HG02981 (cell line): ENCODE results near the gene ALPK1.
"Not testable (repeated sequence)": the region's sequence is repeated elsewhere in the genome, so short reads cannot be mapped to it uniquely, and the experiment has no call there.

Experiments
- ATAC-seq: cut with Tn5 transposase; IDR thresholded peaks from one replicate; pipeline ENCODE4 v1.9.1; 2021; ENCODE audit warnings: mild to moderate bottlenecking, moderate library complexity; ENCODE audit not compliant: unreplicated experiment

Gene ALPK1

DNA sequence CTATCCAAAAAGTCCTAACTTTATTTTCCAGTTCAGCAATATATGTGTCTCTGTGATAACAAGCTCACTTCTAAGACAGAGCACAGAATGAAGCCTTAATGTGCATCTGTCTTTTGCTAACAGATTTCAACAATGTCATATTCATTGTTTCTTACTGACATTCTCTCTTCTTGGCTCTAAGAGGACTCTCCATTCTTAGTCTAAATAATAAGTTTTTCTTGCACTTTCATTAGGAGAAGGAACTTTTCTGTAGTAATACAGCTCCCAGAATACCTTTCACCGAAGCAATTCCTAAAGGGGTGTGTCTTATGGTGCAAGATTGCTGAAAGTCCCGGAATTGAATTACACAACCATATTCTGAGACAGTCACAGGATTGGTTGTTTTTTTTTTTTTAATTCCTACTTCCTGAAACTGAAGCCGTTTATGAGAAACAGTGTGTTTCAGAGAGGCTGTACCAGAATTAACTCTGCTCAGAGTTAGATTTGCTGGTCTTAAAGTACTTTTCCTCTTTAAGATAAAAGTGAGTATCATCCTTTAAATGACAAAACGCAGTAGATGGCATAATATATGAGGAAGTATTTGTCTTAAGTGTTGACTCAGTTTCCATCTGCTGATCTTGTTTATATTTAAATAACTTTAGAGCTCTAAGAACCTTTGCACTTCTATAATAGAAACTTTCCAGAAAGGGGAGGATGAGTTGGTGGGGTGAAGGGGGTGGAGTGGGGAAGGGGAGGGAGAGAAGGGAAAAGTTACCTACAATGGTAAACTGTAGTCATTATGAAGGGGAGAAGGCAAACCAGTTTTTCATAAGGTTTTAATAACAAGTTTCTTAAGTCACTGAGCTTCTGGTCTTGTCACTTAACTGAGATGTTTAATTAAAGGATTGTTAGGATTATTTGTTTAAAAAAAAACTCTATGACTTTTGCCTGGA, at the start of gene ALPK1:
TSS of gene ALPK1 (plus strand) at position 421 of the 932 bp plus-strand sequence.
- ATAC-seq: peak; percentile 93

DNA sequence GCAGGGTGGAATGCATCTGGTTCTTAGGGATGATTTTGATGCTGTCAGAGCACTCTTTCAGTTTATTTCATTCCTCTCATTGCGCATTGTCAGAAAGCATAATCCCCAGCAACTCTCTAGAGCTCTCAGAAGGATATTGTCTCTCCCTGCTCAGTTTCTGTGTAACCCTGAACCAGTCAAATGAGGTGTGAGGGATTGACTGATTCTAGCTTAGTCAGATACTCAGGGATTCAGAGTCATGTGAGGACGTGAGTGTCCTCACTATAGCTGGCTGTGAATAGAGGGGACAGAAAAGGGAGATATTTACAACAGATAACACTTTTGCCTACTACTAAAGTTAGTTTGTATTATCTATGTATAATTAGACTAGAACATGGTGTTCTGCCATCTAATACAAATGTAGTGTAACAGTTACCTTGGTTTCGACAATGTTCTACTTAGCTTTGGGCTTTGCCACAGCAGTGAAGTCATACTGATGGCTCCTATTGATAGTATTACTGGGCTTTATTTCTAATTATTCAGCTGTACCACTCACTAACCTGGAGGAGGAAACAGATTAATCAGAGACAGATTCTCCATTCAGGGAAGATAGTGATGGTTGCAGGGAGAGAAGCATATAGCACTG, 46.0 kb upstream of the ALPK1 start:
- no peak for ATAC-seq

- no peak for ATAC-seq
Measured at GRCh38 chr4:112252234-112252633, 44.9 kb upstream of the ALPK1 start.

DNA sequence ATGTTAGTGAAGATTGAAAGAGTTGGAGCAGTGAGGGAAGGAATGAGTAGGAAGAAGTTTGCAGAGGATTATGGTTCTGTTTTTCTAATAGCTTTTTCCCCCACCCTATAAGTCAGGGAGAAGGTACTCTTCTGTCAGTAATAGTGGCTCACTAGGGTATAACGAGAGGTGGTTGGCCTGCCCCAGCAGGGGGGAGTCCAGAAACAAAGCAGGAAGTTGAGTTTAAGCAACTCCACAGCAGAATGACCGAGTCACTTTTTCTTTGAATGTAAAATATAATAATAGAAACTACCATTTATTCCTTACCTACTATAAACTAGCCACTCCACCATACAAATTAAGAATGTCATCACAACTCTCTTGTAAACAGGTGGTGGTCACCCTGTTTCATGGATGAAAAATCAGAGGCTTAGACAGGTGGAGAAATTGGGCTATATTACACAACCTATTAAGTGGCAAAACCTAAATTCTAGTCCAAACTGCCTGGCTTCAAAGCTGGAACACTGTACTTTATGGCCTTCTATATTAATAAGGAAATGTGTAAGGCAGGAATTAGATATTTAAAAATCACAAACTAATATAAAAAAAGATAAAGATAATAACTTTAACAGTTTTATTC, 43.7 kb upstream of the ALPK1 start:
- ATAC-seq: peak; percentile 88

DNA sequence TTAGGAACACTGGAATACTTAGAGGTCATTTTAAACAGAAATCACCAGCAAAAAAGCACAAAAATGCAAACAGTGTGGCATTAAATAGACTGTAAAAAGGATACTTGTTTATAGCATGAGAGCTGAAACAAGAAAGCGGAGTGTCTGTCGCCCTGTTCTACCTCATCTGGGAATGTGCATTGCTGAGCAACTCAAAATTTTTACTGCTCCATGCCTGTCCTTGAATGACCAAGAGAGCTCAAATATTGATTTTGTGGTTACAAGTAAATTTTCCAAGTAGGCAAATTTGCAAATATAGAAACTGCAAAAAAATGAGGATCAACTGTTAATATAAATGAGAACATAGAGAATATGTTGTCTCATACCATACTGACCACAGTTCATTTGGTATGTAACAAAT, 40.1 kb upstream of the ALPK1 start:
- ATAC-seq: no peak

DNA sequence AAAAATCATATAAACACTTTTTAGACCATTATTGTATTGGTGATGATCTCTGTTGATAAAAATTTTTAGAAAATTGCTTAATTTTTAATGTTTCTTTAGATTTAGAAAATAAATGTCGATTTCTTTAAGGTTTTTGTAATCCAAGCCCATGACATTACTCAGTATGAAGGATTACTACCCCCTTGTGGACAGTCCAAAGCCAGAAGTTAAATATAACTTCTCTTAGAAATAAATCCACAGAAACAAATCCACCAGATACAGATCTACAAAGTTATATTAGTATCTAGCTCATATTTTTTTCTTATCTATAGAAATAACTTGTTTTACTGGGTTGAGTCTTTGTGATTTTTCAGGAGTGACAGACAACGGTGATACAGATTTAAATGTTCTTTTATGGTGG, 30.3 kb upstream of the ALPK1 start:
- ATAC-seq: no peak

GRCh38 chr4:112270051-112270450, 27.1 kb upstream of the ALPK1 start:
- no peak for ATAC-seq

GRCh38 chr4:112270640-112271421, 26.3 kb upstream of the ALPK1 start:
- ATAC-seq: no peak

DNA sequence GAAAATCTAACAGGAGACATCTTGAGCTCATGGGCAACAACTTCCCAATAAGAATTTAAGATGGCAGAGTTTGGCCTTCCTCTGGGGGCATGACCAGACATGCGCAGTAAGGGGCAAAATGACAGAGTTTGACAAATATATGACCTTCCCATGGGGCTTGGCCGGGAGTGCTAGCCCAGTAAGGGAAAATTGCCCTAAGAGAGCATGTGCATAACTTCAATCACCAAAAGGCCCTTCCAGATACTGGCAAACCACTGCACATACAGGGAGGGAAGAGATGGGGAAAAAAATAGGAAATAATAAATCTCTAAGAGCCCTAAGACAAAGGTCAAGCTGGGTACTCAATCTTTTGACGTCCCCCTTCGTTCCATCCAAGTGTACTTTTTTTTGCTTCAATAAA, 24.9 kb upstream of the ALPK1 start:
- ATAC-seq: no peak

DNA sequence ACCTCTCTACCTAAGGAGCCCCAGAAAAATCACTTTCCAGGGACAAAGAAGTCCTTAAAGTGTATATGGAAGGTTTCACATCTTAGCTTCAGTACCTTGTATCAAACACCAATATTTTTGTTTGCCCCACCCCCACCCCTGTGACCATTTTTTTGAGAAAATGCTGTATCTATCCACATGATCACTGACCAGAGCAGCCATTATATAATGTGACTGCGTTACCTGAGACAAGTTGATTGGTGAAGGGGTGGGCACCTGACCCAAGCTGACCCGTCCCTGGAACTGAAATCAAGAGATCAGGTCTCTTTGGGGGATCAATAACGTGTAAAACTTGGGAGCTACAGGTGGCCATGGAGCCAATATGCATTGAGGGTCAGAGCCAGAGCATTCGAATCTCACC, 22.2 kb upstream of the ALPK1 start:
- ATAC-seq: no peak

GRCh38 chr4:112276113-112276512, 21.1 kb upstream of the ALPK1 start:
- ATAC-seq: no peak

- no peak for ATAC-seq
Measured at GRCh38 chr4:112277220-112277619, 19.9 kb upstream of the ALPK1 start.

GRCh38 chr4:112277705-112278448, 19.3 kb upstream of the ALPK1 start:
- no peak for ATAC-seq

GRCh38 chr4:112279025-112279881, 17.9 kb upstream of the ALPK1 start:
- peak; percentile 57 for ATAC-seq

DNA sequence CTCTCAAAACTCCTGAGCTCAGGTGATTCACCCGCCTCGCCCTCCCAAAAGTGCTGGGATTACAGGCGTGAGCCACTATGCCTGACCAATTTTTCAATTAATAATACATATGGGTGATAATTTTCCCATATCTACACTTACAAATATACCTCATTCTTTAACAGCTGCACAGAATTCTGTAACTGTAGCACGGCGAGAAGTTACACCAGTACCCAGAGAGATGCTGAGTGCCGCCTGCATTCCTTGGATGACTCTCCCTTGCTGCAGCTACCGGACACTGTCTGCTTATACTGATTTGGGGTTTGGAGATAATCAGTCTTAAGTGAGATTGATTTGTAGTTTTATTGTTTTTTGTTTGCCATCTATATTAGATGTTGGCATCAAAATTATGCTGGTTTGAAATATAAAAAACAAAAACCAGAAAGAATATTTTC, 17.3 kb upstream of the ALPK1 start:
- ATAC-seq: no peak

DNA sequence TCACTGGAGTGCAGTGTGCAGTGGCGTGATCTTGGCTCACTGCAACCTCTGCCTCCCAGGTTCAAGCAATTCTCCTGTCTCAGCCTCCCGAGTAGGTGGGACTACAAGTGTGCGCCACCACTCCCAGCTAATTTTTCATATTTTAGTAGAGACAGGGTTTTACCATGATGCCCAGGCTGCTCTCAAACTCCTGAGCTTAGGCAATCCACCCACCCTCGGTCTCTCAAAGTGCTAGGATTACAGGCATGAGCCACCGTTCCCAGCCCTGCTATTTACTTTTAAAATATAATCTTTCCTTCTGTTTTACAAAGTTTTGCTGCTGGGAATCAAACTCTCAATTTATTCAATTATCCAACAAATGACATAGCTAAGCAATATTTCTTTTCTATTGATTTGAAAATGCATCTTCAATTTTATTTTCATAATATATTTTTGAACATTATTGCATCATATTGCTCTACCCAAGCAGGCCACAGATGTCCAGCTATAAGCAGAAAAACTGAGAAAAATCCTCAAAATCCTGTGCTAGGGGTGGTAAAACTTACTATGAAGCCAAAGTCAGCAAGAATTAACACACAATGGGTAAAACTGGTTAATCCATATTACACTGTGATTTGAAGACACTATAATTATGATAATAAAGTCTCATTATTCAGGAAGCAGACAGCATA, 16.6 kb upstream of the ALPK1 start:
- no peak for ATAC-seq

GRCh38 chr4:112281895-112282398, 15.2 kb upstream of the ALPK1 start:
- ATAC-seq: not testable (repeated sequence)

GRCh38 chr4:112282860-112283667, 14.1 kb upstream of the ALPK1 start:
- ATAC-seq: no peak
